HCT116 (cell line): Measurements from ENCODE around the gene OPN3.

Experiments used
- CEBPB ChIP-seq: IDR thresholded peaks from 2 replicates; pipeline ENCODE4 v1.6.1; 2012; ENCODE audit warnings: low read depth
- POLR2AphosphoS5 ChIP-seq: IDR thresholded peaks from 2 replicates; pipeline ENCODE4 v1.6.1; 2011; ENCODE audit warnings: mild to moderate bottlenecking, low read depth, low read length, moderate library complexity
- TF ChIP-seq, protein P1 (sequence below), 3 experiments: fragments of 200-600 bp in 1 of 3; sonication (generic) in 1 of 3; IDR thresholded peaks in 2 of 3; conservative IDR thresholded peaks in 1 of 3; 2 replicates each; pipeline ENCODE4 v1.5.1; 2012 to 2017; ENCODE audit warnings: low read depth in 2 of 3, low read length in 2 of 3, antibody characterized with exemption in 1 of 3, borderline replicate concordance in 1 of 3, control low read depth in 1 of 3, mild to moderate bottlenecking in 1 of 3, mixed read lengths in 1 of 3, mixed run types in 1 of 3, moderate library complexity in 1 of 3; ENCODE audit not compliant: insufficient read depth in 1 of 3
- TF ChIP-seq, protein P2 (sequence below): IDR thresholded peaks from 2 replicates; pipeline ENCODE4 v1.6.1; 2012; ENCODE audit warnings: low read depth

DNA sequence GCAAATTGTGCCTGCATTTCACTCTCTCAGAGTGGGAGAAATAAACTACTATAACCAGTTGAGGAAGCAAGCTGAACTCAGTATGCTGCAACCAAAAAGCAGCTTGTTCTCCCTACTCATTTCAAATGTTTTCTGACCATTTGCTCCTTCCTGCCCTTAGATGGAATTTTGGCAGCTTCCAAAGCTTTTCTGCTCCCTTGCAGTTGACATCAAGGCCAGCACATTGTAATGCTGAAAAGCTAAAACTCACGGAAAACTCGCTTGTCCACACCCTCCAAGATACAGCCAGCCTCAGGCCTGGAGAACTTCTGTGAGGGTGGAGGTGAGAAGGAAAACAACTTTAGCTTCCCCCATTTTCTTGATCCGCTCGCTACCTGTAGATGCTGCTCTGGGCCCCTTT lies 5.0 kb upstream of the OPN3 start:
- TF ChIP-seq, protein P1, sequence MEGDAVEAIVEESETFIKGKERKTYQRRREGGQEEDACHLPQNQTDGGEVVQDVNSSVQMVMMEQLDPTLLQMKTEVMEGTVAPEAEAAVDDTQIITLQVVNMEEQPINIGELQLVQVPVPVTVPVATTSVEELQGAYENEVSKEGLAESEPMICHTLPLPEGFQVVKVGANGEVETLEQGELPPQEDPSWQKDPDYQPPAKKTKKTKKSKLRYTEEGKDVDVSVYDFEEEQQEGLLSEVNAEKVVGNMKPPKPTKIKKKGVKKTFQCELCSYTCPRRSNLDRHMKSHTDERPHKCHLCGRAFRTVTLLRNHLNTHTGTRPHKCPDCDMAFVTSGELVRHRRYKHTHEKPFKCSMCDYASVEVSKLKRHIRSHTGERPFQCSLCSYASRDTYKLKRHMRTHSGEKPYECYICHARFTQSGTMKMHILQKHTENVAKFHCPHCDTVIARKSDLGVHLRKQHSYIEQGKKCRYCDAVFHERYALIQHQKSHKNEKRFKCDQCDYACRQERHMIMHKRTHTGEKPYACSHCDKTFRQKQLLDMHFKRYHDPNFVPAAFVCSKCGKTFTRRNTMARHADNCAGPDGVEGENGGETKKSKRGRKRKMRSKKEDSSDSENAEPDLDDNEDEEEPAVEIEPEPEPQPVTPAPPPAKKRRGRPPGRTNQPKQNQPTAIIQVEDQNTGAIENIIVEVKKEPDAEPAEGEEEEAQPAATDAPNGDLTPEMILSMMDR (IDR thresholded peaks at IDR 0.05 in 2 of 3, conservative IDR thresholded peaks at IDR 0.05 in 1 of 3; ENCODE audit: borderline replicate concordance in 1 of 3, insufficient read depth in 1 of 3, low read depth in 2 of 3, low read length in 2 of 3), result no peak
- TF ChIP-seq POLR2AphosphoS5 (no peak), CEBPB (no peak)
- TF ChIP-seq, protein P2, sequence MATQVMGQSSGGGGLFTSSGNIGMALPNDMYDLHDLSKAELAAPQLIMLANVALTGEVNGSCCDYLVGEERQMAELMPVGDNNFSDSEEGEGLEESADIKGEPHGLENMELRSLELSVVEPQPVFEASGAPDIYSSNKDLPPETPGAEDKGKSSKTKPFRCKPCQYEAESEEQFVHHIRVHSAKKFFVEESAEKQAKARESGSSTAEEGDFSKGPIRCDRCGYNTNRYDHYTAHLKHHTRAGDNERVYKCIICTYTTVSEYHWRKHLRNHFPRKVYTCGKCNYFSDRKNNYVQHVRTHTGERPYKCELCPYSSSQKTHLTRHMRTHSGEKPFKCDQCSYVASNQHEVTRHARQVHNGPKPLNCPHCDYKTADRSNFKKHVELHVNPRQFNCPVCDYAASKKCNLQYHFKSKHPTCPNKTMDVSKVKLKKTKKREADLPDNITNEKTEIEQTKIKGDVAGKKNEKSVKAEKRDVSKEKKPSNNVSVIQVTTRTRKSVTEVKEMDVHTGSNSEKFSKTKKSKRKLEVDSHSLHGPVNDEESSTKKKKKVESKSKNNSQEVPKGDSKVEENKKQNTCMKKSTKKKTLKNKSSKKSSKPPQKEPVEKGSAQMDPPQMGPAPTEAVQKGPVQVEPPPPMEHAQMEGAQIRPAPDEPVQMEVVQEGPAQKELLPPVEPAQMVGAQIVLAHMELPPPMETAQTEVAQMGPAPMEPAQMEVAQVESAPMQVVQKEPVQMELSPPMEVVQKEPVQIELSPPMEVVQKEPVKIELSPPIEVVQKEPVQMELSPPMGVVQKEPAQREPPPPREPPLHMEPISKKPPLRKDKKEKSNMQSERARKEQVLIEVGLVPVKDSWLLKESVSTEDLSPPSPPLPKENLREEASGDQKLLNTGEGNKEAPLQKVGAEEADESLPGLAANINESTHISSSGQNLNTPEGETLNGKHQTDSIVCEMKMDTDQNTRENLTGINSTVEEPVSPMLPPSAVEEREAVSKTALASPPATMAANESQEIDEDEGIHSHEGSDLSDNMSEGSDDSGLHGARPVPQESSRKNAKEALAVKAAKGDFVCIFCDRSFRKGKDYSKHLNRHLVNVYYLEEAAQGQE, result no peak
